Measurements from ENCODE around the gene MAIP1. TPM values are rescaled to one million over a fixed set of nuclear protein-coding genes. Genes with fewer than 3 reads are reported as not detected.

Gene MAIP1
- total RNA-seq, 1 experiment from 2014 or later, result 32.3 TPM

GRCh38 chr2:199989822-199990221, 34.4 kb downstream of the MAIP1 start:
- no peak for TF ChIP-seq CTCF (conservative IDR thresholded peaks at IDR 0.05)
- no peaks in the 10 kb centered on the region for H3K27me3 Mint-ChIP-seq (ENCODE audit: low read depth)

More at GRCh38 chr2:199989822-199990221, 34.4 kb downstream of the MAIP1 start:
- no peak overlapping the region for H3K4me2 ChIP-seq (ENCODE audit: insufficient read depth, insufficient read length, low read length)
- no peaks in the 10 kb centered on the region for H3K23me2 ChIP-seq (ENCODE audit: insufficient read length, low read depth, low read length, poor library complexity, severe bottlenecking)
- H3K36me3 Mint-ChIP-seq (ENCODE audit: insufficient read depth in 1 of 3, low read depth in 3 of 3), result peaks cover 0 to 2% (median 0%) of the 10 kb centered on the region in 3 experiments; a peak in 1 of 7 replicates
- WGBS (ENCODE audit: extremely low coverage, insufficient read length, low lambda C conversion rate), result no CpG with 5 or more reads among the region's 5 CpGs
- no peaks in the 10 kb centered on the region for H3K9me3 Mint-ChIP-seq
- H3K23ac ChIP-seq (ENCODE audit: insufficient read length, low read depth, low read length), result no peak overlapping the region
- no peak for DNase-seq
- H3K9ac ChIP-seq (ENCODE audit: extremely low read depth, insufficient read length, low read length), result no peak overlapping the region
- no peaks in the 10 kb centered on the region for H4K20me1 ChIP-seq (ENCODE audit: control insufficient read depth, insufficient read depth, insufficient read length)
- H2BK20ac ChIP-seq (ENCODE audit: low read depth, low read length, poor library complexity, severe bottlenecking), result no peak overlapping the region
- H3K56ac ChIP-seq (ENCODE audit: insufficient read length, low read depth, low read length), result no peak overlapping the region
- H2BK12ac ChIP-seq (ENCODE audit: insufficient read length, low read depth, low read length), result no peak overlapping the region
- no peaks in the 10 kb centered on the region for H3K9me3 ChIP-seq (ENCODE audit: control insufficient read depth, low read depth, low read length)
- no peak overlapping the region for H3K27ac Mint-ChIP-seq
- H3K18ac ChIP-seq (ENCODE audit: insufficient read length, low read depth, low read length), result no peak overlapping the region
- H2AFZ ChIP-seq (ENCODE audit: low read length), result no peak overlapping the region
- no peak overlapping the region for H3K14ac ChIP-seq (ENCODE audit: insufficient read depth, low read length)
- no peak overlapping the region for H3T11ph ChIP-seq (ENCODE audit: low read length)
- no peaks in the 10 kb centered on the region for H3K27me3 ChIP-seq (ENCODE audit: insufficient read depth, low read length)
- peaks cover 0 to 4% of the 10 kb centered on the region in 2 experiments; a peak in 1 of 4 replicates for H3K4me1 Mint-ChIP-seq
- no peaks in the 10 kb centered on the region for H3K79me1 ChIP-seq (ENCODE audit: insufficient read depth, low read depth, low read length, poor library complexity, severe bottlenecking)
- no peak overlapping the region for H3K4me3 Mint-ChIP-seq
- H2AK5ac ChIP-seq (ENCODE audit: insufficient read length, low read length), result no peak overlapping the region
- H3K79me2 ChIP-seq (ENCODE audit: insufficient read depth, low read length), result no peaks in the 10 kb centered on the region
- no peak overlapping the region for H3K4ac ChIP-seq (ENCODE audit: low read depth, low read length)
- H2BK5ac ChIP-seq (ENCODE audit: insufficient read length, low read length), result no peak overlapping the region
- no peak overlapping the region for H4K8ac ChIP-seq (replicated peaks; ENCODE audit: insufficient read length, low read depth, low read length)
- H3K4me1 ChIP-seq (ENCODE audit: insufficient read depth, low read length), result peaks cover 3% of the 10 kb centered on the region; the same call in 1 of the 2 replicates
- no peak overlapping the region for H4K91ac ChIP-seq (ENCODE audit: insufficient read length, low read depth, low read length)
- H3K27ac ChIP-seq (ENCODE audit: insufficient read length, low read depth, low read length), result no peak overlapping the region
- no peak overlapping the region for H2BK120ac ChIP-seq (ENCODE audit: low read depth, low read length, poor library complexity, severe bottlenecking)
- H2BK15ac ChIP-seq (ENCODE audit: low read depth, low read length), result no peak overlapping the region
- H4K5ac ChIP-seq (ENCODE audit: insufficient read length, low read depth, low read length), result no peak overlapping the region
